Keratinocyte (primary cell): ENCODE measurements around the gene NDUFC2.

Experiments used
- CTCF ChIP-seq, 3 experiments: IDR thresholded peaks in 1 of 3; conservative IDR thresholded peaks in 1 of 3; optimal IDR thresholded peaks in 1 of 3; 2 replicates in 2 of 3; 3 replicates in 1 of 3; pipeline versions ENCODE3 to v1.5.1; 2011; ENCODE audit warnings: low read length in 3 of 3, mild to moderate bottlenecking in 3 of 3, moderate library complexity in 2 of 3, control low read depth in 1 of 3, inconsistent platforms in 1 of 3; ENCODE audit not compliant: insufficient read depth in 2 of 3; ENCODE audit errors: extremely low read depth in 1 of 3
- EZH2 ChIP-seq: IDR thresholded peaks from one replicate; pipeline ENCODE4 v1.6.1; 2012; ENCODE audit warnings: inconsistent platforms, mild to moderate bottlenecking, low read length, moderate library complexity

GRCh38 chr11:78071717-78072116 lies 7.9 kb downstream of the NDUFC2 start:
- TF ChIP-seq CTCF (optimal IDR thresholded peaks at IDR 0.05 in 1 of 3, IDR thresholded peaks at IDR 0.05 in 1 of 3, conservative IDR thresholded peaks at IDR 0.05 in 1 of 3; ENCODE audit: extremely low read depth in 1 of 3, insufficient read depth in 2 of 3, low read length in 3 of 3) = no peak
- TF ChIP-seq EZH2 = no peak
